ENCODE results near the gene APLNR.

DNA sequence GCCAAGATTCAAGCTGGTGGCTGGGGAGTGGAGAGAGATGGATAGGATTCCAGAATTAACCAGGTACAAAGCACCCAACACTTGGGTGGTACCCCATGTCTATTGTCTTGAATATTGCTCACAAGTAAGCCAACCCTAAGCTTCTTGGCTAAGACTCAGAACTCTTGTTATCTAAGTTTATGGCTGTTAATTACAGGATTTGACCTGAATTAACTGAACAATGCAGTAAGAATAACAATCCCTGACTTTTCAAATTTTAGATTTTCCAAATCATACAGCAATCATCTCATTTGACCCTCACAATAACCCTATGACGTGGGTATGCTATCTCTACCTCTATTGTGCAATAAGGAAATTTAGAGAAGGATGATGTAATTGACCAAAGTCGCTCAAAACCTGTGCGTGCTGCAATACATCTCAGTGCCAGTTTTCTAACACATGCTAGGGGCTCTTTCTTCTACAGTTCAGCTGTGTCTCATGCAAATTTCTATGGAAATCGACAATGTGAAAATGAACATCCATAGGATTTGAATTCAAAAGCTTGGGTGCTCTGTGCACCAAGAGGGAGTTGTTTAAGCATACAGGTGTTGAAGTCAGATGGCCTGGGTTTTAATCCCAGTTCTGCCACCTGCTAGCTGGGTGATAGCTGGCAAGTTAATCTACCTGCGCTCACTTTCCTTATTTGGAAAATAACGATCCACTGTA, 40.1 kb upstream of the APLNR start:
- TF ChIP-seq, protein P1, sequence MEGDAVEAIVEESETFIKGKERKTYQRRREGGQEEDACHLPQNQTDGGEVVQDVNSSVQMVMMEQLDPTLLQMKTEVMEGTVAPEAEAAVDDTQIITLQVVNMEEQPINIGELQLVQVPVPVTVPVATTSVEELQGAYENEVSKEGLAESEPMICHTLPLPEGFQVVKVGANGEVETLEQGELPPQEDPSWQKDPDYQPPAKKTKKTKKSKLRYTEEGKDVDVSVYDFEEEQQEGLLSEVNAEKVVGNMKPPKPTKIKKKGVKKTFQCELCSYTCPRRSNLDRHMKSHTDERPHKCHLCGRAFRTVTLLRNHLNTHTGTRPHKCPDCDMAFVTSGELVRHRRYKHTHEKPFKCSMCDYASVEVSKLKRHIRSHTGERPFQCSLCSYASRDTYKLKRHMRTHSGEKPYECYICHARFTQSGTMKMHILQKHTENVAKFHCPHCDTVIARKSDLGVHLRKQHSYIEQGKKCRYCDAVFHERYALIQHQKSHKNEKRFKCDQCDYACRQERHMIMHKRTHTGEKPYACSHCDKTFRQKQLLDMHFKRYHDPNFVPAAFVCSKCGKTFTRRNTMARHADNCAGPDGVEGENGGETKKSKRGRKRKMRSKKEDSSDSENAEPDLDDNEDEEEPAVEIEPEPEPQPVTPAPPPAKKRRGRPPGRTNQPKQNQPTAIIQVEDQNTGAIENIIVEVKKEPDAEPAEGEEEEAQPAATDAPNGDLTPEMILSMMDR (IDR thresholded peaks at IDR 0.05): no peak
- TF ChIP-seq EZH2 (IDR thresholded peaks at IDR 0.05; ENCODE audit: borderline replicate concordance, insufficient read depth, low read depth, low read length, poor library complexity, severe bottlenecking): no peak
